ENCODE measurements around the gene NUP43.
A peak's percentile ranks its signal among the peaks of the same experiment; 100 is the strongest.
"Not testable (repeated sequence)": the region's sequence is repeated elsewhere in the genome, so short reads cannot be mapped to it uniquely, and the experiment has no call there.

Gene NUP43

DNA sequence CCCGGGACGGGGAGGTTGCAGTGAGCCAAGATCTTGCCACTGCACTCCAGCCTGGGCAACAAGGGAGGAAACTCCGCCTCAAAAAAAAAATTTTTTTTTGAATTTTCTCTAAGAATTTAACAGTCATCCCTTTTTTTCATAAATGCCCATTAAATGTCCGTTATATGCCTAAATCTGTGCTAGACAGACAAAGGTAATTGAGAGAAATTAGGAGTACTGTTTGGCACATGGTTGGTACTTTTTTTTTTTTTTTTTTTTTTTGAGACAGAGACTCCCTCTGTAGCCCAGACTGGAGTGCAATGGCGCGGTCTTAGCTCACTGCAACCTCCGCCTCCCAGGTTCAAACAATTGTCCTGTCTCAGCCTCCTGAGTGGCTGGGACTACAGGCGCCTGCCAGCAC is 4.9 kb upstream of the NUP43 start:
- H3K36me3 ChIP-seq = peaks cover 13% of the 10 kb centered on the region; the same call in 1 of the 2 replicates
- no peaks in the 10 kb centered on the region for H3K27me3 ChIP-seq
- peaks cover 66% of the 10 kb centered on the region for H4K20me1 ChIP-seq
- no peaks in the 10 kb centered on the region for H3K9me3 ChIP-seq
- no peak overlapping the region for H3K27ac ChIP-seq
- H3K4me2 ChIP-seq = peak overlapping the region; percentile 97
- H3K4me3 ChIP-seq = peak overlapping the region; percentile 99; the same call in 1 of the 2 replicates
- no peak for TF ChIP-seq Cebpa-rat (IDR thresholded peaks at IDR 0.05)
- H3K9ac ChIP-seq = peak overlapping the region; percentile 93; the same call in 1 of the 2 replicates
- H3K4me1 ChIP-seq = peaks cover 46% of the 10 kb centered on the region

DNA sequence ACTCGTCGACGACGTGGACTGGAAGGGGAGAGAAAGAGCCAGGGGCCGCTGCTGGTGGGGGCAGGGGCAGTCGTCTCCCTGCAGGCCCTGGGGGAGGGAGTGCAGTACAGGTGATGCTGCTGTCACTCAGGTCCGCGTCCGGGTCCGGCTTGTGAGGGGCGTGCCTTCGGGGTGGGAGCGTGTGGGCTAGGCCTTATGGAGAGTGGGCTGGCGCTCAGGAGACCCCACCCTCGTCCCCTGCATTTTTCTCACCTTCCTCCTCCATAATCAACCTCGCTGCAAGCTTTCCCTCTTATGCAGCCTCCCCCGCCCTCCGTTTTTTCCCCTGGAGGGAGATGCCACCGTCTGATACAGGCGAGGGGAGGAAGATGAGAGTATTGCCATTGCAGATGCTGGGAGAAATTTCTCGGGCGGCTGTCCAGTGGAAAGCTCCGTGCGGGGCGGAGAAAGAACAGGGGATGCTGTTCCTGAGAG is 3.8 kb upstream of the NUP43 start:
- no peak for TF ChIP-seq Cebpa-rat (IDR thresholded peaks at IDR 0.05)
- peaks cover 64% of the 10 kb centered on the region for H4K20me1 ChIP-seq
- H3K9me3 ChIP-seq = no peaks in the 10 kb centered on the region
- peak overlapping the region; percentile 86 for H3K27ac ChIP-seq
- H3K4me3 ChIP-seq = peak overlapping the region; percentile 99
- no peaks in the 10 kb centered on the region for H3K27me3 ChIP-seq
- peak overlapping the region; percentile 93 for H3K9ac ChIP-seq
- H3K4me2 ChIP-seq = peak overlapping the region; percentile 97
- peaks cover 7% of the 10 kb centered on the region; the same call in 1 of the 2 replicates for H3K36me3 ChIP-seq
- peaks cover 46% of the 10 kb centered on the region for H3K4me1 ChIP-seq

DNA sequence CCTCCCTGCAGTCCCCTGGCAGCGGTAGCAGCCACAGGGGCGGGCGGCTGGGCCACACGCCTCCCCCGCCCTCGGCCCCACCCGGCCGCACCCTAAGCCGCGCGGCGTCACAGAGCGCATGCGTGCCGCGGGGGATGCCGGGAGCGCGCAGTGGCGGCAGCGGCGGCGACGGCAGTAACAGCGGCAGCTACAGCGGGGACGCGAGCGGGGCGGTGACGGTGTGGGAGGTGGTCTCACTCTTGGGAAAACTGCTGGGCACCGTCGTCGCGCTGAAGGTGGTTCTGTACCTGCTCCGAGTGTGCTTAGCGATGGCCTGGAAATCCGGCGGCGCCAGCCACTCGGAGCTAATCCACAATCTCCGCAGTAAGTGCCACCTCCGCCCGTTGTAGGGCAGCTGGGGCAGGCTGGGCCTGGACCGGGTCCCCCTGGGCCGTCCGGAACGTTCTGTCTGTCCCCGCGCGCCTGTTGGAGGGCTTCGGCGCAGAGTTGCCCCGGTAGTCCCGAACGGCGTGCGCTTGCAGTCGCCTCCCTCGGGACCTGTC is 3.3 kb upstream of the NUP43 start, which contains the start of gene PCMT1:
Gene PCMT1 (plus strand): TSS at position 148 of the 542 bp plus-strand sequence. CDS start 161 bp downstream, at position 309.
- no peak for TF ChIP-seq Cebpa-rat (IDR thresholded peaks at IDR 0.05)
- peak within 1 kb of the TSS; percentile 97 for H3K4me2 ChIP-seq

DNA sequence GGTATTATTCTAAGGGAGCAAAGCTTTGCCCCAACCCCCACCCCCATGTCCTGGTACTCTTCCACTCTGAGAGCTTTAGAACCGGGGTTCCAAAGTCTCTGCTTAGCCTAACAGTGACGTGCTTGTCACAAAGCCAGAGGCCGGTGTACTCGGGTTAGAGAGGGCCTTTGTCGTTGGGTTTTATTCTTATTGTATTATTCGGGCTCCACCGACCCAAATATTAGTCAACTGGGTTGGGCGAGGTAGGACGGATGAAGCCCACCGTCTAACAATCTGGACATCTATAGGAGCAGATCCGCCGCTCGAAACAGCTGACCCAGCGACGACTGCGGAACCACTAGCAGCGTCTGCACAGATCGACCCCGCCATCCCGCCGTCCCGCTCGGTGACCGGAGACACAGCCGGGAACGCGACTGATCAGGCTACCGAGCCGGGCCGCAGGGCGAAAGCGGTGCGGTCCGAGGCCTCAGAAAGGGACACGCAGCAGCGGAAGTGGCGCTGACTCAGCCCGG is 2.8 kb upstream of the NUP43 start:
- Histone ChIP-seq H3K4me2 (peak overlapping the region; percentile 97), H3K9ac (peak overlapping the region; percentile 93), H4K20me1 (peaks cover 57% of the 10 kb centered on the region), H3K27ac (peak overlapping the region; percentile 86), H3K4me3 (peak overlapping the region; percentile 99), H3K4me1 (peaks cover 40% of the 10 kb centered on the region)
- H3K36me3 ChIP-seq, H3K27me3 ChIP-seq, H3K9me3 ChIP-seq: not testable (repeated sequence)

More for the DNA sequence above, 3.3 kb upstream of the NUP43 start, which contains the start of gene PCMT1:
- Histone ChIP-seq H3K9me3 (no peaks in the 10 kb centered on the region), H3K36me3 (peaks cover 3% of the 10 kb centered on the region), H3K27ac (peak within 1 kb of the TSS; percentile 86), H3K4me1 (peaks cover 45% of the 10 kb centered on the region), H3K4me3 (peak within 1 kb of the TSS; percentile 99), H3K9ac (peak within 1 kb of the TSS; percentile 93), H4K20me1 (peaks cover 62% of the 10 kb centered on the region), H3K27me3 (no peaks in the 10 kb centered on the region)

DNA sequence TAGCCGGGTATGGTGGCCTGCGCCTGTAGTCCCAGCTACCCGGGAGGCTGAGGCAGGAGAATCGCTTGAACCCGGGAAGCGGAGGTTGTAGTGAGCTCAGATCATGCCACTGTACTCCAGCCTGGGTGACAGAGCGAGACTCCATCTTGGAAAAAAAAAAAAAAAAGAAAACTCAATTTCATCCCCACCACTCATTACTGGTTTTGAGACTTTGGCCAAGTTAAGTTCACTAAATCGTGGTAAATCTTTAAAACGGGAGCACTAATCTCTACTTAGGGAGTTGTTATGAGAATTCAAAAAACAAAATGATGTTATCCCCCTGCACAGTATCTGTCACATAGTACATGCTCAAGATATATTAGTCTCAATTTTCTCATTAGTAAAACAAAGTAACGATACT is 1.1 kb downstream of the NUP43 start:
- H3K27ac ChIP-seq, H3K27me3 ChIP-seq, H3K9me3 ChIP-seq: not testable (repeated sequence)
- Histone ChIP-seq H3K9ac (peak overlapping the region; percentile 86), H3K4me2 (peak overlapping the region; percentile 87), H3K4me1 (peaks cover 24% of the 10 kb centered on the region), H3K36me3 (peaks cover 45% of the 10 kb centered on the region), H4K20me1 (peaks cover 18% of the 10 kb centered on the region), H3K4me3 (peak overlapping the region; percentile 79)

DNA sequence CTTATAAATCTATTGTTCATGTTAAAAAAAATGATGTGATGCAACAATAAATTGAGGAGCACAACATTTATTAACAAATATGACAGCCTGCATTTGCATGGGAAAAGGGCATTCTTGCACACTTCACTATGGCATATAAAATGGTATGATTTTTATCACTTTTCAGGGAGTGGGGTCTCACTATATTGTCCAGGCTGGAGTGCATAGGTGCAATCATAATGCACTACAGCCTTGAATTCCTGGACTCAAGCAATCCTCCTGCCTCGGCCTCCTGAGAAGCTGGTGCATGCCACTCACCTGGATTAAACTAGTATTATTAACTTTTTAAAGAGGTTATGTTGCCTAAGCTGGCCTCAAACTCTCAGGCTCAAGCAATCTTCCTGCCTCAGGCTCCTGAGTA is 11.4 kb downstream of the NUP43 start:
- no peaks in the 10 kb centered on the region for H3K4me1 ChIP-seq
- no peak overlapping the region for H3K9ac ChIP-seq
- no peak for TF ChIP-seq Cebpa-rat (IDR thresholded peaks at IDR 0.05)
- H3K9me3 ChIP-seq = no peaks in the 10 kb centered on the region
- H3K27ac ChIP-seq = no peak overlapping the region
- H3K4me3 ChIP-seq = no peak overlapping the region
- no peak overlapping the region for H3K4me2 ChIP-seq
- no peaks in the 10 kb centered on the region for H3K27me3 ChIP-seq
- 0 out of 2 replicates have a peak, but pooled peaks cover 9% of the 10 kb centered on the region for H4K20me1 ChIP-seq
- H3K36me3 ChIP-seq = peaks cover 97% of the 10 kb centered on the region

DNA sequence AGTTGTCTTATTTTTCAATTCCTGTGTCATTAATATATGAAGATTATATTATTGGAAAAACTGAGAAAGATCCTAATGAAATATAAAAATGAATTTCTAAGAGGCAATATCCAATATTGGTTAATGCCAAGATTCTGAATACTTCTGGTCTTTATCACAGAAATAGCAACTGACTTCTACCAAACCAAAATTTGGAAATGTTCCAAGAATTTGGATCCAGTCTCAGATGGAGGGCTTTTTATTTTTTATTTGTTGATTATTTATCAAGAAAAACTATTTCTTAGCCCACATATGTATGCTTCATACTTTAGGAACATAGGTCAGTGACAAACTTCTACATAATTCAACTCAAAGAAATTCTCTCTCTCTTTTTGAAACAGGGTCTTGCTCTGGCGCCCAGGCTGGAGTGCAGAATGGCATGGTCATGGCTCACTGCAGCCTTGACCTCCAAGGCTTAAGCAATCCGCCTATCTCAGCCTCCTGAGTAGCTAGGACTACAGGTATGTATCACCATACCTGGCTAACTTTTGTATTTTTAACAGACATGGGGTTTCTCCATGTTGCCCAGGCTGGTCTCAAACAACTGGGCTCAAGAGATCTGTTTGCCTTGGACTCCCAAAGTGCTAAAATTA is 13.1 kb downstream of the NUP43 start:
- no peak overlapping the region for H3K9ac ChIP-seq
- no peaks in the 10 kb centered on the region for H3K9me3 ChIP-seq
- H3K27ac ChIP-seq = no peak overlapping the region
- no peak overlapping the region for H3K4me3 ChIP-seq
- H3K4me1 ChIP-seq = peaks cover 16% of the 10 kb centered on the region
- H3K4me2 ChIP-seq = no peak overlapping the region
- TF ChIP-seq Cebpa-rat (IDR thresholded peaks at IDR 0.05) = no peak
- 0 out of 2 replicates have a peak, but pooled peaks cover 9% of the 10 kb centered on the region for H4K20me1 ChIP-seq
- H3K36me3 ChIP-seq = peaks cover 97% of the 10 kb centered on the region
- no peaks in the 10 kb centered on the region for H3K27me3 ChIP-seq

DNA sequence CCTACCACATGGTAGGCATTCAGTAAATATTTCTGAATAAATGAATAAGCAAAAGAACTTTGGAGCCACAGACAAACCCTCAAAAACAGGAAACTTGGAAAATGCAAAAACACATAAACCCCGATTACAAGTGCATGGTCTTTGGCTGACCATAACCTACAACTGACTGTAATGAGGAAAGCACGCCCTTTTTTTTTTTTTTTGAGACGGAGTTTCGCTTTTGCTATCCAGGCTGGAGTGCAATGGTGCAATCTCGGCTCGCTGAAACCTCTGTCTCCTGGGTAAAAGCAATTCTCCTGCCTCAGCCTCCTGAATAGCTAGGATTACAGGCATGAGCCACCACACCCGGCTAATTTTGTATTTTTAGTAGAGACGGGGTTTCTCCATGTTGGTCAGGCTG is 16.5 kb downstream of the NUP43 start:
- no peak for TF ChIP-seq Cebpa-rat (IDR thresholded peaks at IDR 0.05)
- H3K4me3 ChIP-seq = no peak overlapping the region
- H4K20me1 ChIP-seq = 0 out of 2 replicates have a peak, but pooled peaks cover 8% of the 10 kb centered on the region
- peaks cover 22% of the 10 kb centered on the region for H3K4me1 ChIP-seq
- peaks cover 95% of the 10 kb centered on the region for H3K36me3 ChIP-seq
- H3K4me2 ChIP-seq = no peak overlapping the region
- no peaks in the 10 kb centered on the region for H3K9me3 ChIP-seq
- no peaks in the 10 kb centered on the region for H3K27me3 ChIP-seq
- H3K9ac ChIP-seq = no peak overlapping the region
- H3K27ac ChIP-seq = no peak overlapping the region

DNA sequence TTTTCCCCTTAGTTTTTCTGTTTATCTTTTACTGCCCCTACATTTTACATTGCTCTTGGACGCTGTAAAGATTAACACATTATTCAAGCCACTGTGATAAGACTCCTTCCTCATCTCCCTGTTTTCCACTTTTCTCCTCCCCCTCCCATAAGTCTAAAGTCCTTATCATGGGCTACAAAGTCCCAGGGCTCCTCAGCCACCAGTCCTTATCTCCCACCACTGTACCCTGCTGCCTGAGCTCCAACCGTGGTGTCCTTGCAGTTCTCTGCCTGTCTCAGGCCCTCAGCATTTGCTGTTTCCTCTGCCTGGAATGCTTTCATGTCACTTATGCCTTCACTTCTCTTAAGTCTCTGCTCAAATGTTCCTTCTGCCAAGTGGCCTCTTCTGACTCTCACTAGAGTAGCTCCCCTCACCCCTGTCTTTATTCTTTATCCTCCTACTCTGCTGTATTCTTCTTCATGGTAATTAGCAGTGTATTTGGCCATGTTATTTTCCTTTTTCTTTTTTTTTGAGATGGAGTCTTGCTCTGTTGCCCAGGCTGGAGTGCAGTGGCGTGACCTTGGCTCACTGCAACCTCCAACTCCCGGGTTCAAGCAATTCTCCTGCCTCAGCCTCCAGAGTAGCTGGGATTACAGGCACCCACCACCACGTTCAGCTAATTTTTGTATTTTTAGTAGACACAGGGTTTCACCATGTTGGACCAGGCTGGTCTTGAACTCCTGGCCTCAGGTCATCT is 17.7 kb downstream of the NUP43 start:
- no peak for TF ChIP-seq Cebpa-rat (IDR thresholded peaks at IDR 0.05)
- H3K9ac ChIP-seq = 0 out of 2 replicates have a peak overlapping the region, but pooled peaks have one; percentile 45
- peak overlapping the region; percentile 61 for H3K4me2 ChIP-seq
- peak overlapping the region; percentile 59 for H3K27ac ChIP-seq
- peaks cover 22% of the 10 kb centered on the region for H3K4me1 ChIP-seq
- no peak overlapping the region for H3K4me3 ChIP-seq
- no peaks in the 10 kb centered on the region for H3K9me3 ChIP-seq
- no peaks in the 10 kb centered on the region for H4K20me1 ChIP-seq
- no peaks in the 10 kb centered on the region for H3K27me3 ChIP-seq
- H3K36me3 ChIP-seq = peaks cover 95% of the 10 kb centered on the region

Data from BLaER1 (cell line).